Endothelial cell of umbilical vein (primary cell): ENCODE data around the gene C4orf50. TPM values are rescaled to one million over a fixed set of nuclear protein-coding genes. Genes with fewer than 3 reads are reported as not detected.

Source experiments
- BruUV-seq: library from RNA; stranded (reverse); fragments of 400-500 nt; replicated peaks from 2 replicates; lab custom pipeline; 2021; lab: Mats Ljungman, UMichigan
- CTCF ChIA-PET: fragments of 300-600, 350-600 bp; sonication (Branson Sonifier 250); formaldehyde crosslinking; loops from one replicate; lab custom pipeline; 2021; ENCODE audit warnings: antibody characterized with exemption, inconsistent platforms; lab: Charles Lee
- POLR2A ChIA-PET: fragments of 300-600, 350-600 bp; sonication (Branson Sonifier 250); formaldehyde crosslinking; loops from one replicate; lab custom pipeline; 2021; ENCODE audit warnings: antibody characterized with exemption, inconsistent platforms; lab: Charles Lee
- DNase-seq: peaks from one replicate; pipeline ENCODE4 v3.0.0-alpha.2; 2011; ENCODE audit warnings: low read depth, low spot score
- FAIRE-seq: peaks from 2 replicates; lab custom pipeline; 2011; peaks lifted over from hg19 to GRCh38; lab: Jason Lieb, UNC
- H2AFZ ChIP-seq: 2 replicates; pipeline ENCODE4 v1.6.0; 2012; ENCODE audit warnings: low read depth, low read length, control low read depth, inconsistent platforms
- H3K27ac ChIP-seq: 2 replicates; pipeline ENCODE4 v1.5.1; 2011; ENCODE audit warnings: low read depth, mild to moderate bottlenecking, control low read depth, low read length, moderate library complexity; ENCODE audit not compliant: insufficient read depth
- H3K27me3 ChIP-seq, 2 experiments: 2 replicates each; pipeline versions ENCODE4 v1.6.0 to v1.6.1; 2011; ENCODE audit warnings: low read length in 2 of 2, mixed read lengths in 1 of 2; ENCODE audit not compliant: control insufficient read depth in 2 of 2, insufficient read depth in 2 of 2
- H3K36me3 ChIP-seq, 2 experiments: 2 replicates in 1 of 2; 3 replicates in 1 of 2; pipeline ENCODE4 v1.5.1; 2011; ENCODE audit warnings: low read length in 2 of 2, mild to moderate bottlenecking in 1 of 2, moderate library complexity in 1 of 2; ENCODE audit not compliant: control insufficient read depth in 2 of 2, insufficient read depth in 2 of 2; ENCODE audit errors: extremely low read depth in 1 of 2
- H3K4me1 ChIP-seq: 3 replicates; pipeline ENCODE4 v1.5.1; 2011; ENCODE audit warnings: mild to moderate bottlenecking, low read length; ENCODE audit not compliant: control insufficient read depth, insufficient read depth; ENCODE audit errors: extremely low read depth
- H3K4me2 ChIP-seq: 2 replicates; pipeline ENCODE4 v1.6.1; 2011; ENCODE audit warnings: low read length, control low read depth, mixed read lengths; ENCODE audit not compliant: insufficient read depth
- H3K4me3 ChIP-seq, 3 experiments: fragments of 200-600 bp in 1 of 3; sonication (generic), shearing (Covaris generic) in 1 of 3; replicated peaks in 1 of 3; 2 replicates each; pipeline ENCODE4 v1.5.1; 2011 to 2016; ENCODE audit warnings: control low read depth in 3 of 3, low read length in 3 of 3, mild to moderate bottlenecking in 2 of 3, inconsistent platforms in 1 of 3, low read depth in 1 of 3, moderate library complexity in 1 of 3; ENCODE audit not compliant: insufficient read depth in 1 of 3
- H3K79me2 ChIP-seq: 2 replicates; pipeline ENCODE4 v1.6.0; 2012; ENCODE audit warnings: low read length, inconsistent platforms; ENCODE audit not compliant: control insufficient read depth, insufficient read depth
- H3K9ac ChIP-seq: replicated peaks from 2 replicates; pipeline ENCODE3; 2011; ENCODE audit warnings: low read length, control low read depth; ENCODE audit not compliant: insufficient read depth; ENCODE audit errors: extremely low read depth
- H3K9me1 ChIP-seq: replicated peaks from 3 replicates; pipeline ENCODE4 v1.6.0; 2011; ENCODE audit warnings: mild to moderate bottlenecking, low read length; ENCODE audit not compliant: control insufficient read depth, insufficient read depth; ENCODE audit errors: extremely low read depth
- H3K9me3 ChIP-seq: replicated peaks from 2 replicates; pipeline ENCODE4 v1.5.1; 2012; ENCODE audit warnings: low read length, inconsistent platforms; ENCODE audit not compliant: control insufficient read depth, insufficient read depth
- H4K20me1 ChIP-seq: replicated peaks from 2 replicates; pipeline ENCODE3; 2011; ENCODE audit warnings: mild to moderate bottlenecking, low read length; ENCODE audit not compliant: control insufficient read depth, insufficient read depth; ENCODE audit errors: extremely low read depth
- FOS ChIP-seq: IDR thresholded peaks from 2 replicates; pipeline ENCODE4 v1.6.1; 2011; ENCODE audit warnings: mild to moderate bottlenecking, low read length, moderate library complexity, borderline replicate concordance; ENCODE audit not compliant: insufficient read depth
- GATA2 ChIP-seq: IDR thresholded peaks from 2 replicates; pipeline ENCODE4 v1.7.0; 2011; ENCODE audit warnings: low read depth, mild to moderate bottlenecking, moderate library complexity, mixed read lengths, low read length; ENCODE audit not compliant: insufficient read length, insufficient read depth
- JUN ChIP-seq: IDR thresholded peaks from 2 replicates; pipeline ENCODE4 v1.6.1; 2011; ENCODE audit warnings: borderline replicate concordance, low read depth; ENCODE audit not compliant: insufficient read length, insufficient read depth
- POLR2A ChIP-seq: IDR thresholded peaks from 2 replicates; pipeline ENCODE4 v1.6.1; 2012; ENCODE audit warnings: low read depth, mild to moderate bottlenecking, control low read depth, low read length
- POLR2AphosphoS5 ChIP-seq: IDR thresholded peaks from 2 replicates; pipeline ENCODE4 v1.6.1; 2012; ENCODE audit warnings: low read depth, mild to moderate bottlenecking, control low read depth, low read length, moderate library complexity; ENCODE audit not compliant: insufficient read depth
- dilution Hi-C: fragments of 300-500 bp; cut with MboI; formaldehyde crosslinking; loops from one replicate; pipeline ENCODE4 v1.15.0; 2019; ENCODE audit warnings: low sequenced_read_pairs; ENCODE audit not compliant: extremely low pct_ligation_motif_present
- intact Hi-C: fragments of 100-400 bp; cut with micrococcal nuclease; formaldehyde crosslinking; loops from one replicate; pipeline ENCODE4 v1.10.0; 2022
- polyA plus RNA-seq, 4 experiments: library from polyadenylated mRNA; depleted of rRNA in 3 of 4; stranded (reverse) in 3 of 4; unstranded in 1 of 4; fragments of >200 nt; gene quantifications; 2 replicates each; pipeline versions ENCODE4 v1.2.1 to v1.2.3, GENCODE V29; 2011 to 2012; ENCODE audit warnings: missing spikeins in 1 of 4
- total RNA-seq: library from RNA; stranded (reverse); gene quantifications from 2 replicates; pipeline ENCODE4 v1.2.3, GENCODE V29; 2021
- TF ChIP-seq, protein P1 (sequence below), 2 donors: IDR thresholded peaks; 1 replicate in 1 of 2; 2 replicates in 1 of 2; pipeline ENCODE4 v1.5.1; 2011; ENCODE audit warnings: low read length in 2 of 2, mild to moderate bottlenecking in 2 of 2, moderate library complexity in 2 of 2, control low read depth in 1 of 2, inconsistent platforms in 1 of 2, low read depth in 1 of 2; ENCODE audit not compliant: insufficient read depth in 1 of 2; ENCODE audit errors: extremely low read depth in 1 of 2
- TF ChIP-seq, protein P2 (sequence below): IDR thresholded peaks from 2 replicates; pipeline ENCODE4 v1.6.1; 2011; ENCODE audit not compliant: insufficient read depth, insufficient read length

The C4orf50 gene
- total and polyA plus RNA-seq, 2 donors (not counting 3 experiments of a cell fraction or from before 2014, with no cell fraction given): not detected

DNA sequence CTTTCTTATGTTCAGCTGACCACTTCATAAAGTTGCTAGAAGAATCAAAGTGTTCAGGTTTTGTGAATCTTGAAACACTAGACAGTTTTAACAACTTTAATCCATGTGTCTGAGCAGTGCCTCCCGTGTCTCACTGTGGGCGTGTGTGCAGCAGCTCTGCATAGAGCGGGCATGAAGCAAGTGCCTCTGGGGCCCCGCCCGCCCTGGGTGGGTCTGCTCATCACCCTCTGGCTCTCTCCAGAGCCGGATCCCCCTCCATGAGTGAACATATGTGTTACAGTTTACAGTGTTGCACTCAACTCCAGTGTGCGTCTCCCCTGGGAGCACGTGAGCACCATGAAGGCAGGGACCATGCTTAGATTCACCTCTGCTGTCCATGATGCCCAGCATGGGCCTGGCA is 87.8 kb downstream of the C4orf50 start:
- H3K4me3 ChIP-seq: no peak overlapping the region
- DNase-seq (no peak), FAIRE-seq (no peak)
- intact Hi-C loops (no loop called here), dilution Hi-C loops (no loop called here)
- BruUV-seq: no TSS peak
- no peak overlapping the region for H3K9ac ChIP-seq
- H3K27ac ChIP-seq: no peak overlapping the region
- no peaks in the 10 kb centered on the region for H3K9me3 ChIP-seq
- H3K79me2 ChIP-seq: no peaks in the 10 kb centered on the region
- H3K4me2 ChIP-seq: no peak overlapping the region
- H3K27me3 ChIP-seq: no peaks in the 10 kb centered on the region
- no peaks in the 10 kb centered on the region for H3K9me1 ChIP-seq
- H3K4me1 ChIP-seq: no peaks in the 10 kb centered on the region
- ChIA-PET CTCF (no interaction called here), POLR2A (no interaction called here)
- TF ChIP-seq GATA2 (no peak), JUN (no peak), POLR2A (no peak), FOS (no peak), POLR2AphosphoS5 (no peak)
- TF ChIP-seq, protein P1, sequence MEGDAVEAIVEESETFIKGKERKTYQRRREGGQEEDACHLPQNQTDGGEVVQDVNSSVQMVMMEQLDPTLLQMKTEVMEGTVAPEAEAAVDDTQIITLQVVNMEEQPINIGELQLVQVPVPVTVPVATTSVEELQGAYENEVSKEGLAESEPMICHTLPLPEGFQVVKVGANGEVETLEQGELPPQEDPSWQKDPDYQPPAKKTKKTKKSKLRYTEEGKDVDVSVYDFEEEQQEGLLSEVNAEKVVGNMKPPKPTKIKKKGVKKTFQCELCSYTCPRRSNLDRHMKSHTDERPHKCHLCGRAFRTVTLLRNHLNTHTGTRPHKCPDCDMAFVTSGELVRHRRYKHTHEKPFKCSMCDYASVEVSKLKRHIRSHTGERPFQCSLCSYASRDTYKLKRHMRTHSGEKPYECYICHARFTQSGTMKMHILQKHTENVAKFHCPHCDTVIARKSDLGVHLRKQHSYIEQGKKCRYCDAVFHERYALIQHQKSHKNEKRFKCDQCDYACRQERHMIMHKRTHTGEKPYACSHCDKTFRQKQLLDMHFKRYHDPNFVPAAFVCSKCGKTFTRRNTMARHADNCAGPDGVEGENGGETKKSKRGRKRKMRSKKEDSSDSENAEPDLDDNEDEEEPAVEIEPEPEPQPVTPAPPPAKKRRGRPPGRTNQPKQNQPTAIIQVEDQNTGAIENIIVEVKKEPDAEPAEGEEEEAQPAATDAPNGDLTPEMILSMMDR (IDR thresholded peaks at IDR 0.05; ENCODE audit: extremely low read depth in 1 of 2, insufficient read depth in 1 of 2, low read depth in 1 of 2, low read length in 2 of 2): no peak
- TF ChIP-seq, protein P2, sequence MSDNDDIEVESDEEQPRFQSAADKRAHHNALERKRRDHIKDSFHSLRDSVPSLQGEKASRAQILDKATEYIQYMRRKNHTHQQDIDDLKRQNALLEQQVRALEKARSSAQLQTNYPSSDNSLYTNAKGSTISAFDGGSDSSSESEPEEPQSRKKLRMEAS: no peak
- no peak overlapping the region for H2AFZ ChIP-seq
- H4K20me1 ChIP-seq: no peaks in the 10 kb centered on the region
- H3K36me3 ChIP-seq: no peaks in the 10 kb centered on the region
